Type B pancreatic cell (in vitro differentiated cells): Measurements from ENCODE around the gene PBX3. TPM values are rescaled to one million over a fixed set of nuclear protein-coding genes. Genes with fewer than 3 reads are reported as not detected.

ENCODE experiments used
- DNase-seq: peaks from one replicate; pipeline ENCODE4 v3.0.0; 2021; ENCODE audit warnings: mixed read lengths; ENCODE audit not compliant: unreplicated experiment; ENCODE audit errors: extremely low spot score
- H3K27ac Mint-ChIP-seq: 2 replicates; pipeline ENCODE4 v1.8.0; 2021; ENCODE audit warnings: mild to moderate bottlenecking, mixed read lengths
- H3K27me3 Mint-ChIP-seq: 2 replicates; pipeline ENCODE4 v1.8.0; 2021; ENCODE audit warnings: mixed read lengths
- H3K36me3 Mint-ChIP-seq: 2 replicates; pipeline ENCODE4 v1.8.0; 2021; ENCODE audit warnings: mixed read lengths
- H3K4me1 Mint-ChIP-seq: one replicate; pipeline ENCODE4 v1.8.0; 2021; ENCODE audit warnings: mixed read lengths; ENCODE audit not compliant: unreplicated experiment
- H3K4me3 Mint-ChIP-seq: 2 replicates; pipeline ENCODE4 v1.8.0; 2021; ENCODE audit warnings: mild to moderate bottlenecking, mixed read lengths
- H3K9me3 Mint-ChIP-seq: 2 replicates; pipeline ENCODE4 v1.8.0; 2021; ENCODE audit warnings: mixed read lengths
- CTCF ChIP-seq: fragments of 200-600 bp; sonication (generic); conservative IDR thresholded peaks from 2 replicates; pipeline ENCODE4 v1.5.0; 2021; ENCODE audit warnings: antibody characterized with exemption, mild to moderate bottlenecking
- total RNA-seq: library from RNA; stranded (reverse); gene quantifications from 2 replicates; pipeline ENCODE4 v1.2.1, GENCODE V29; 2021; ENCODE audit warnings: low replicate concordance

PBX3 gene
- total RNA-seq, 1 donor from 2014 or later, result 60.9 TPM

GRCh38 chr9:125932746-125933455, 185.7 kb downstream of the PBX3 start:
- Mint-ChIP-seq H3K27ac (no peak overlapping the region), H3K27me3 (no peaks in the 10 kb centered on the region), H3K36me3 (peaks cover 7% of the 10 kb centered on the region), H3K4me3 (no peak overlapping the region), H3K4me1 (no peaks in the 10 kb centered on the region), H3K9me3 (no peaks in the 10 kb centered on the region)
- no peak for TF ChIP-seq CTCF
- no peak for DNase-seq

- DNase-seq, result no peak
- Mint-ChIP-seq H3K27ac (no peak overlapping the region), H3K36me3 (peaks cover 29% of the 10 kb centered on the region), H3K4me3 (no peak overlapping the region), H3K27me3 (no peaks in the 10 kb centered on the region), H3K9me3 (peaks cover 12% of the 10 kb centered on the region), H3K4me1 (no peaks in the 10 kb centered on the region)
- no peak for TF ChIP-seq CTCF
These were observed 195.0 kb downstream of the PBX3 start for GRCh38 chr9:125942125-125942524.

GRCh38 chr9:125943831-125944230, 196.7 kb downstream of the PBX3 start:
- no peak overlapping the region for H3K27ac Mint-ChIP-seq
- H3K9me3 Mint-ChIP-seq, result peaks cover 12% of the 10 kb centered on the region
- no peak for DNase-seq
- H3K4me1 Mint-ChIP-seq, result no peaks in the 10 kb centered on the region
- no peaks in the 10 kb centered on the region for H3K27me3 Mint-ChIP-seq
- no peak overlapping the region for H3K4me3 Mint-ChIP-seq
- H3K36me3 Mint-ChIP-seq, result peaks cover 29% of the 10 kb centered on the region
- TF ChIP-seq CTCF, result no peak

GRCh38 chr9:125946397-125946796, 199.2 kb downstream of the PBX3 start:
- Mint-ChIP-seq H3K4me3 (no peak overlapping the region), H3K9me3 (peaks cover 12% of the 10 kb centered on the region), H3K4me1 (no peaks in the 10 kb centered on the region), H3K27me3 (no peaks in the 10 kb centered on the region), H3K27ac (no peak overlapping the region), H3K36me3 (peaks cover 20% of the 10 kb centered on the region)
- DNase-seq, result no peak
- no peak for TF ChIP-seq CTCF

- Mint-ChIP-seq H3K9me3 (peaks cover 12% of the 10 kb centered on the region), H3K4me3 (no peak overlapping the region), H3K4me1 (peaks cover 7% of the 10 kb centered on the region), H3K36me3 (peaks cover 22% of the 10 kb centered on the region), H3K27me3 (no peaks in the 10 kb centered on the region), H3K27ac (no peak overlapping the region)
- DNase-seq, result no peak
- no peak for TF ChIP-seq CTCF
These were observed 201.9 kb downstream of the PBX3 start for GRCh38 chr9:125948887-125949596.
